Measurements from ENCODE around the gene TMEM9. TPM values are rescaled to one million over a fixed set of nuclear protein-coding genes. Genes with fewer than 3 reads are reported as not detected.

TMEM9 gene
- total and polyA plus RNA-seq, 9 of the 15 experiments (the other 6 are each of a cell fraction or from before 2014, with no cell fraction given): 30.4 to 107 (median 67.6) TPM

DNA sequence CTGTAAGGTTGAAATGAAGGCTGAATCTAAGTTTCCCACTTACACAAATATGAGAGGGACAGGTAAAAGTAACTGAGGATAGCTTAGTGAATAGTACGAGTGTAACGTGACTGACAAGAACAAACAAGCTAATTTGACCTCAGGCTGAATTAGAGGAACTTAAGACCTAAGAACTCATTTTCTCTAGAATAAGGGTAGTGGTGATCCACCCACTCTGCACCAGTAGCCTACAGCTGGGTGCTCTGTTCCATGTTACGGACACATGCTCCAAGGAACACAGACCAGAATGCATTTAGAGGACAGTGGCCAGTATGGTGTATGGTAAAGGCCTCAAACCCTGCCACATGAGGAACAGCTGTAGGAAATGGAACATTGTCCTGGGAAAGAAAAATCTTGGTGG lies 14.9 kb upstream of the TMEM9 start (continued):
- TF ChIP-seq MXD1 (CRISPR knock-in tag; IDR thresholded peaks at IDR 0.05; ENCODE audit: borderline replicate concordance, poor library complexity, severe bottlenecking): peak; percentile 1
- TF ChIP-seq, protein P1, sequence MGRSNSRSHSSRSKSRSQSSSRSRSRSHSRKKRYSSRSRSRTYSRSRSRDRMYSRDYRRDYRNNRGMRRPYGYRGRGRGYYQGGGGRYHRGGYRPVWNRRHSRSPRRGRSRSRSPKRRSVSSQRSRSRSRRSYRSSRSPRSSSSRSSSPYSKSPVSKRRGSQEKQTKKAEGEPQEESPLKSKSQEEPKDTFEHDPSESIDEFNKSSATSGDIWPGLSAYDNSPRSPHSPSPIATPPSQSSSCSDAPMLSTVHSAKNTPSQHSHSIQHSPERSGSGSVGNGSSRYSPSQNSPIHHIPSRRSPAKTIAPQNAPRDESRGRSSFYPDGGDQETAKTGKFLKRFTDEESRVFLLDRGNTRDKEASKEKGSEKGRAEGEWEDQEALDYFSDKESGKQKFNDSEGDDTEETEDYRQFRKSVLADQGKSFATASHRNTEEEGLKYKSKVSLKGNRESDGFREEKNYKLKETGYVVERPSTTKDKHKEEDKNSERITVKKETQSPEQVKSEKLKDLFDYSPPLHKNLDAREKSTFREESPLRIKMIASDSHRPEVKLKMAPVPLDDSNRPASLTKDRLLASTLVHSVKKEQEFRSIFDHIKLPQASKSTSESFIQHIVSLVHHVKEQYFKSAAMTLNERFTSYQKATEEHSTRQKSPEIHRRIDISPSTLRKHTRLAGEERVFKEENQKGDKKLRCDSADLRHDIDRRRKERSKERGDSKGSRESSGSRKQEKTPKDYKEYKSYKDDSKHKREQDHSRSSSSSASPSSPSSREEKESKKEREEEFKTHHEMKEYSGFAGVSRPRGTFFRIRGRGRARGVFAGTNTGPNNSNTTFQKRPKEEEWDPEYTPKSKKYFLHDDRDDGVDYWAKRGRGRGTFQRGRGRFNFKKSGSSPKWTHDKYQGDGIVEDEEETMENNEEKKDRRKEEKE (IDR thresholded peaks at IDR 0.05; ENCODE audit: borderline replicate concordance in 1 of 2, control insufficient read depth in 1 of 2, low read depth in 2 of 2, low read length in 1 of 2): no peak
- no peak for TF ChIP-seq GTF3C2 (IDR thresholded peaks at IDR 0.05; ENCODE audit: borderline replicate concordance, extremely low read depth, insufficient read length)
- TF ChIP-seq MYNN (IDR thresholded peaks at IDR 0.05): no peak
- no peak for TF ChIP-seq MYNN (CRISPR knock-in tag; IDR thresholded peaks at IDR 0.05)
- TF ChIP-seq RAD51 (IDR thresholded peaks at IDR 0.05; ENCODE audit: borderline replicate concordance, low read depth): no peak
- no peak for TF ChIP-seq DNMT1 (IDR thresholded peaks at IDR 0.05)
- no peak for TF ChIP-seq SETDB1 (IDR thresholded peaks at IDR 0.05; ENCODE audit: low read length)
- no peak for TF ChIP-seq KDM5B (IDR thresholded peaks at IDR 0.05; ENCODE audit: insufficient replicate concordance, low read depth, low read length)
- peak; percentile 26; the same call in 1 of the 2 replicates for TF ChIP-seq TFAP4 (CRISPR knock-in tag; IDR thresholded peaks at IDR 0.05; ENCODE audit: borderline replicate concordance)
- no peak for TF ChIP-seq MEIS2 (IDR thresholded peaks at IDR 0.05; ENCODE audit: partially characterized antibody)
- no peak for TF ChIP-seq ZNF398 (CRISPR knock-in tag; IDR thresholded peaks at IDR 0.05)
- TF ChIP-seq EP400 (IDR thresholded peaks at IDR 0.05): no peak
- TF ChIP-seq ZNF79 (CRISPR knock-in tag; IDR thresholded peaks at IDR 0.05; ENCODE audit: low read depth): no peak
- TF ChIP-seq CTCF (IDR thresholded peaks at IDR 0.05 in 2 of 3, conservative IDR thresholded peaks at IDR 0.05 in 1 of 3; ENCODE audit: insufficient read depth in 2 of 3, low read depth in 1 of 3, low read length in 3 of 3): no peak

All from K562 (cell line).